Mesodermal cell (in vitro differentiated cells): ENCODE results near the gene CLMP.
A peak's percentile ranks its signal among the peaks of the same experiment; 100 is the strongest.

Experiments used
- H3K27ac ChIP-seq: 2 replicates; pipeline ENCODE4 v1.7.0; 2013; ENCODE audit warnings: mild to moderate bottlenecking, low read depth, low read length, moderate library complexity; ENCODE audit not compliant: severe bottlenecking
- H3K36me3 ChIP-seq: 2 replicates; pipeline ENCODE4 v1.7.1; 2013; ENCODE audit warnings: mild to moderate bottlenecking, low read length, moderate library complexity; ENCODE audit not compliant: control insufficient read depth, insufficient read depth
- H3K4me1 ChIP-seq: one replicate; pipeline ENCODE4 v1.7.1; 2013; ENCODE audit warnings: mild to moderate bottlenecking, low read length; ENCODE audit not compliant: insufficient read depth, control insufficient read depth, poor library complexity, severe bottlenecking
- H3K4me3 ChIP-seq: 2 replicates; pipeline ENCODE4 v1.7.0; 2013; ENCODE audit warnings: low read length, control low read depth, mild to moderate bottlenecking; ENCODE audit not compliant: insufficient read depth, poor library complexity, severe bottlenecking; ENCODE audit errors: extremely low read depth
- H3K9me3 ChIP-seq: 2 replicates; pipeline ENCODE4 v1.7.1; 2013; ENCODE audit warnings: mild to moderate bottlenecking, low read length, moderate library complexity; ENCODE audit not compliant: control insufficient read depth
- WGBS, 2 experiments: methylation state at CpG; one replicate each; pipeline ENCODE4 v1.1.5; 2013; ENCODE audit warnings: missing lambda C conversion rate in 2 of 2; ENCODE audit not compliant: insufficient coverage in 2 of 2; 5-methylcytosine and 5-hydroxymethylcytosine counted together

CLMP gene

DNA sequence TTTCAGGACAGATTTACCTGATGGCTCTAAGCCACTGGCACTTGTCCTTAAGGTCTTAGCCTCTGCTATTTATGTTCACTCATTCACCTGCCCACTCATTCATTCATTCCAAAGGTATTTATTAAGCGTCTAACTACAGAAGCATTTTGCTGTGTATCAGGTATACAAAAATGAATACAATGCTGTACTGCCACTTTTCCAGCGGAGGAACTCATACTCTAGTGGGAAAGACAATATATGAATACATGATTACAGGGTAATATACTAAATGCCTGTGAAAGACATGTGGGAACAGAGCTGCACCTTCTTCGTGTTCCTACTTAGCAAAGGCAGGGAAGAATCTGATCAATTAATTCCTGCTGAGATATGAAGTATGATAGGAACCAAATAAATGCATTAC lies 43.7 kb downstream of the CLMP start:
- Histone ChIP-seq H3K27ac (no peak overlapping the region), H3K9me3 (no peaks in the 10 kb centered on the region), H3K4me3 (no peak overlapping the region), H3K36me3 (peaks cover 3% of the 10 kb centered on the region), H3K4me1 (peaks cover 3% of the 10 kb centered on the region)
- WGBS, 2 experiments: 100% methylated on average over 1 of the region's 3 CpGs; no CpG with 5 or more reads in 1 of the 2 experiments

DNA sequence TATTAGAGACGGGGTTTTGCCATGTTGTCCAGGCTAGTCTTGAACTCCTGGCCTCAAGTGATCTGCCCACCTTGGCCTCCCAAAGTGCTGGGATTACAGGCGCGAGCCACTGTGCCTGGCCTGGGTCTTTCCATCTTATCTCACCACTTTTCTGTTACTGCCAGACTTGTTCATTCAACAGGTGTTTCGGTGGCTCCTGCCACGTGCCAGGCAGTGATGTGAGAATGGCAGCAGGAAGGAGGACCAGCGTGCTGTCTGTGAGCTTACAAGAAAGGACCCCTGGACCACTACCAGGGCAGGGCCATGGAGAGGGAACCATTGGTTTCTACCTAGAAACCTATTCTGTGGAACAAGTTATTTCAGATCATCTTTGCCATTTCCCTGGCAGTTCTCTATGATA lies 44.2 kb downstream of the CLMP start:
- peaks cover 3% of the 10 kb centered on the region for H3K36me3 ChIP-seq
- WGBS, 2 experiments: 92 to 96% methylated on average over 4 to 6 of the region's 6 CpGs
- H3K4me1 ChIP-seq: peaks cover 6% of the 10 kb centered on the region
- no peak overlapping the region for H3K27ac ChIP-seq
- H3K4me3 ChIP-seq: no peak overlapping the region
- no peaks in the 10 kb centered on the region for H3K9me3 ChIP-seq

DNA sequence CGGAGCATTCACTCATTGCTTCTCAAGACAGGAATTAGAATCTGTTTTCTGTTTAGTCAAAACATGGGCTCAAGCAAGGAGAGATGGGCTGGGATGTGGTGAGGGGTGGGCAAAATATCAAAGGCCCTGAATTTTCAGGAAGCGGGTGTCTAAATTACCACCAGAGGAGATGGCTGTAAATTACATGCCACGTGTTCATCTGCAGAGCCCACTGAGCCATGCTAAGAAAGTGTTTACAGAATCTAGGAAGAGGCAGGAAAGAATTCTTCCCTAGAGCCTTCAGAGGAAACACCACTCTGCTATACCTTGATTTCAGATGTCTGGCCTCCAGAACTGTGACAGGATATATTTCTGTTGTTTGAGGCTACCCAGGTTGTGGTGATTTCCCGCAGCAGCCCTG lies 46.1 kb downstream of the CLMP start:
- no peak overlapping the region for H3K4me3 ChIP-seq
- no peak overlapping the region for H3K27ac ChIP-seq
- no peaks in the 10 kb centered on the region for H3K9me3 ChIP-seq
- peaks cover 3% of the 10 kb centered on the region for H3K36me3 ChIP-seq
- WGBS, 2 experiments: 87 to 96% methylated on average over 3 of the region's 4 CpGs
- H3K4me1 ChIP-seq: peaks cover 18% of the 10 kb centered on the region

DNA sequence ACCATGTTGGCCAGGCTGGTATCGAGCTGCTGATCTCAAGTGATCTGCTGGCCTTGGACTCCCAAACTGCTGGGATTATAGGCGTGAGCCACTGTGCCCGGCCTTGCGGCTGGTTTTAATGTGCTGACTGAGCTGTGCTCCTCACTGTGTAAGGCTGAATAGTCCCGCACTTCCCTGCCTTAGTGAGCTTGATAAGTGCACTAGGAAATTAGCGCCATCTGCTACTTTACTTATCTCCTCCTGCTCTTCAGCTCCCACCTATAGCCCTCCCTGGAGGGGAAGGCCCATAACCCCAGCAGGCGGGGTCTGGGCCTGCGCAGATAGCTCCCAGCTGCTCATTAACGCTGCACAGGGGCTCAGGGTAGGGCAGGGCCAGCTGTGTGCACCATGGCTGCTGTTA lies 49.4 kb downstream of the CLMP start:
- H3K27ac ChIP-seq: no peak overlapping the region
- no peak overlapping the region for H3K4me3 ChIP-seq
- no peaks in the 10 kb centered on the region for H3K9me3 ChIP-seq
- H3K4me1 ChIP-seq: peaks cover 14% of the 10 kb centered on the region
- WGBS, 2 experiments: 82 to 92% methylated on average over 6 of the region's 9 CpGs
- H3K36me3 ChIP-seq: peaks cover 5% of the 10 kb centered on the region

DNA sequence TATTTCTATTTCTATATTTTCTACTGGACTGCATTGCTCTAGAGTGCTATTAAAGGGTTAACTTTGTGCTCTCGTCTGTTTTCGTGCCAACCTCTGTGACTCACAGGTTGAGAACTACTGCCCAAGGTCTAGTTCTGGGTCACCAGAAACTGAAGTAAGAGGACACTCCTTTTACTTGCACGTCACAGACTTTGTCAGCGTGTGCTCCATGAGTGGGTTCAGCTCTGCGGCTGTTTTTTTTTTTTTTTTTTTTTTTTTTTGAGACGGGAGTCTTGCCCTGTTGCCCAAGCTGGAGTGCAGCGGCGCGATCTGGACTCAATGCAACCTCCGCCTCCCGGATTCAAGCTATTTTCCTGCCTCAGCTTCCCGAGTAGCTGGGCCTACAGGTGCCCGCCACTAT lies 49.8 kb downstream of the CLMP start:
- 74 to 80% methylated on average over 5 to 10 of the region's 13 CpGs for WGBS, 2 experiments
- no peaks in the 10 kb centered on the region for H3K9me3 ChIP-seq
- no peak overlapping the region for H3K27ac ChIP-seq
- peaks cover 5% of the 10 kb centered on the region for H3K36me3 ChIP-seq
- H3K4me1 ChIP-seq: peaks cover 14% of the 10 kb centered on the region
- H3K4me3 ChIP-seq: no peak overlapping the region

DNA sequence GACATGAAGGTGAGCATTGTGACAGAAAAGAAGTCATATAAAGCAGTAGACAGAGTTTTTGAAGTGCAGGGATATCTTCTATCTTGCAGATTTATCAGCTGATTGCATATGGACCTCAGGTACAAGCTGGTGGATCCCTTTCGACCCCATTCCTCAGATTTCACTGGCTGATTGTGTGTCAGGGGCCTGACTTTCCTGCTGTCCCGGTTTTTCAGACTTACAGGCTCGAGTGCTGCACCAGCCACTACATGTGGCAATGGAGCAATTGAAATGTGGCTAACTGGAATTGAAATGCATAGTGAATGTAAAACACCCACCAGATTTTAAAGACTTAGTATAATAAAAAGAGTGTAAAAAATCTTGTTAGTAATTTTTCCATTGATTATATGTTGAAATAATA lies 50.3 kb downstream of the CLMP start:
- H3K4me3 ChIP-seq: no peak overlapping the region
- WGBS, 2 experiments: 83 to 92% methylated on average over 1 to 2 of the region's 3 CpGs
- H3K27ac ChIP-seq: no peak overlapping the region
- H3K36me3 ChIP-seq: peaks cover 5% of the 10 kb centered on the region
- H3K4me1 ChIP-seq: peaks cover 14% of the 10 kb centered on the region
- no peaks in the 10 kb centered on the region for H3K9me3 ChIP-seq

DNA sequence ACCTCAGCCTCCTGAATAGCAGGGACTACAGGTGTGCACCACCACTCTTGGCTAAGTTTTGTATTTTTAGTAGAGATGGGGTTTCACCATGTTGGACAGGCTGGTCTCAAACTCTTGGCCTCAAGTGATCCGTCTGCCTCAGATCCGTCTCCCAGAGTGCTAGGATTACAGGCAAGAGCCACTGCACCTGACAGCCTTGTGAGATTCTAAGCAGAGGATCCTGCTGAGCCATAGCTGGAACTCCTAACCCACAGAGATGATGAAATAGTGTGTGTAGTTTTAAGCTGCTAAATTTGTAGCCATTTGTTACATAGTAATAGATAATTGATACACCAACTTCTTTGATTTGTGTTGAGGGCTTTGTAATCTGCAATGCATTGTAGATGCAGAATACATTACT lies 51.1 kb downstream of the CLMP start:
- Histone ChIP-seq H3K4me1 (peaks cover 14% of the 10 kb centered on the region), H3K36me3 (peaks cover 5% of the 10 kb centered on the region), H3K9me3 (no peaks in the 10 kb centered on the region), H3K4me3 (no peak overlapping the region), H3K27ac (no peak overlapping the region)
- 91% methylated on average over 2 of the region's 2 CpGs; no CpG with 5 or more reads in 1 of the 2 experiments for WGBS, 2 experiments

DNA sequence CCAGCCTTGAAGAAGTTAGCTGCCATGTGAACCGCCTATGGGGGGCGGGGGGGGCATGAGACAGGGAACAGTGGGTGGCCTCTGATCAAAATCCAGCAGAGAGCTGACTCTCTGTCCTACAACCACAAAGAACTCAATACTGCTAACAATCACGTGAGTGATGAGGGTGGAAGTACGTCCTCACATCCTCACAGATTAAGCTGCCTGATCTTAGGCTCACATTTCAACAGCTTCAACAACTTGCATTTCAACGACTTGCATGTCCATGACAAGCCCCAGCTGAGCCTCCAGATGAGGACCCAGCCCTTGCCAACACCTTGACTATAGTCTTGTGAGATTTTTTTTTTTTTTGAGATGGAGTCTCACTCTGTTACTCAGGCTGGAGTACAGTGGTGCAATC lies 51.6 kb downstream of the CLMP start:
- Histone ChIP-seq H3K27ac (no peak overlapping the region), H3K9me3 (no peaks in the 10 kb centered on the region), H3K36me3 (peaks cover 5% of the 10 kb centered on the region), H3K4me1 (peaks cover 14% of the 10 kb centered on the region), H3K4me3 (no peak overlapping the region)
- no CpG with 5 or more reads among the region's 5 CpGs for WGBS, 2 experiments

DNA sequence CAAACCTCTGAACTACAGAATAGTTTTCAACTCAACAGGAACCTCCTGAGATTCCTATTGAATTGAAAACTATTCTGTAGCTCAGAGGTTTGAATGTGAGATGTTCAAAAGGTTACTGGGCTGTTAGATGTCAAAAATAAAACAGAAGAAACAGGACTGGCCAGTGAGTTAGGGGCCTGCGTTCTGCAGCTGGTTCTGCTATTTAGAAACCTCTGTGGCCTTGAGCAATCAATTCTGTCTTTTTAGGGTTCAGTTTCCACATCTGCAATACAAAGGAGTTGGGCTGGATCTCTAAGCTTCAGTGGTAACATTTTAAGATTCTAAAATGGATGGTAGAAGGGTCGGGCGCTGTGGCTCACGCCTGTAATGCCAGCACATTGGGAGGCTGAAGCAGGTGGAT lies 55.8 kb downstream of the CLMP start:
- Histone ChIP-seq H3K27ac (no peak overlapping the region), H3K4me3 (no peak overlapping the region), H3K9me3 (no peaks in the 10 kb centered on the region), H3K36me3 (peaks cover 5% of the 10 kb centered on the region), H3K4me1 (no peaks in the 10 kb centered on the region)
- 98% methylated on average over 4 of the region's 4 CpGs for WGBS, 2 experiments

DNA sequence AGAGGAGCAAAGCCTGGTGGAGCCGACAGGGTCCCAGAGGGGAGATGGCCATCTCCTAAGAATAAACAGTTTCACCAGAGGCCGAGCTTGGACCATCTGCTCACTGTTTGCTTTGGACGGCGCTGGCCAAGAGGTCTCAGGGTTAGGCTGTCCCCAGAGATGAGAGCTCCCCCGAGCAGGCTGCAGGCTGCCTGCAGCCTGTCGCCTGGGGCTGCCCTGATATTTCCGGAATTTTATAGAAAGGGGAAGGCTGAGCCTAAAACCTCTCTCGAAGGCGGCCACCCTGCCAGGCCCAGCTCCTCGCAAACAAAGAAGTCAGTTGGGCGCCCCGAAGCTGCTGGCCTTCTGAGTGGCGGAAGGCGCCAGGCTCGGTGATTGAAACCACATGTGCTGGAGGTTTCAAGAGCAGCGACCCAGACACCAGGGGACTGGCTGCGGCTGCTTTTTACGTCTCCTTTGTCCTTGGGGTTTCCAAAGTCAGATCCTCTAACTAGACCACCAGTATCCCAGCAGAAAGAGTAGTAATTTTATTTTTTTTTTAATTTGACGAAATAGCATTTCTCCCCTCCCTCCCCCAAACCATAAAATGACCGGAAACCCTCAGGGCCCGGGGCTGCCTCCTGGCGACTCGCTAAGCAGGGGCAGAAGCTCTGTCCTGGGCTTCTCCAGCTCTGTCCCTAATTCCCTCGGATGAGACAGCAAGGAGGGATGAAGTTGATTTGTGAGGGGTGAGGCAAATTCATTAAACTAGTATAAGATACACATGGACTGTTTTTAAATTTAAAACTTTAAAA lies 57.4 kb downstream of the CLMP start:
- no peaks in the 10 kb centered on the region for H3K36me3 ChIP-seq
- H3K9me3 ChIP-seq: no peaks in the 10 kb centered on the region
- H3K4me1 ChIP-seq: no peaks in the 10 kb centered on the region
- peak overlapping the region; percentile 88 for H3K27ac ChIP-seq
- 71 to 75% methylated on average over 11 to 18 of the region's 24 CpGs for WGBS, 2 experiments
- no peak overlapping the region for H3K4me3 ChIP-seq

DNA sequence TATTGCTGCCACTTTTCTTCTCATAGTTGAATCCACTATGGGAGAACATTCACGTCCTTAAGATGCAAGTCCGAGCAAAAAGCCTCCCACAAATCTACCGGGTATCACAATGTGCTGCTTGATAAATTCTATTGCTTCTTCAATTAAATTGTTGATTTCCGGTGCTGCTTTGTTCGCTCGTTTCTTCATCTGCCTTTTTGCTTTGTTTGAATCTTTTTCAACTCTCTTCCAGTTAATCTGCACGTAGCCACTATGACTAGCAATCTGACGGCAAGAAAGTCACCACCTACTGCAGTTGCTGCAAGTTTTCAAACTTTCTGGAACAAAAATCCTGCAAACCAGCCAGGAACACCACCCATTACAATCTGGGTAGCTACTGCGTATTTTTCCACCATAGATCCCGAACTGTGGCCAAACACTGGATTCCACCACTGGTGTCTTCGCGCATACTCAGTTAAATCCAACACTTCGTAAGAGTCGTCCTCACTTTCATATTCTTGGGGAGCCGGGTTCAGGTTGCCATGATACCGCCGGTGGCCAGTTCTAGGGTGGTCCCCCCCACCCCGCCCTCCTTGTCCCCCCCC lies 59.1 kb downstream of the CLMP start:
- H3K4me1 ChIP-seq: no peaks in the 10 kb centered on the region

More for the DNA sequence above, 59.1 kb downstream of the CLMP start:
- Histone ChIP-seq H3K4me3 (no peak overlapping the region), H3K9me3 (no peaks in the 10 kb centered on the region), H3K36me3 (no peaks in the 10 kb centered on the region), H3K27ac (no peak overlapping the region)
- WGBS, 2 experiments: 96% methylated on average over 8 to 14 of the region's 18 CpGs
